Activated CD4-positive, alpha-beta memory T cell treated with anti-CD3 and anti-CD28 coated beads, Interleukin-2, amount 10 ng/mL, durations not matched to agents 7 days and 5 days (primary cell): ENCODE data around the gene UGT2B17. TPM values are rescaled to one million over a fixed set of nuclear protein-coding genes. Genes with fewer than 3 reads are reported as not detected.
"Not testable (repeated sequence)": the region's sequence is repeated elsewhere in the genome, so short reads cannot be mapped to it uniquely, and the experiment has no call there.

Source experiments
- CTCF ChIA-PET: fragments of 350-600 bp; sonication (Branson Sonifier 250); formaldehyde crosslinking; loops from one replicate; lab custom pipeline; 2021; ENCODE audit warnings: antibody characterized with exemption, inconsistent platforms; lab: Charles Lee
- POLR2A ChIA-PET: fragments of 350-600 bp; sonication (Branson Sonifier 250); formaldehyde crosslinking; loops from one replicate; lab custom pipeline; 2021; ENCODE audit warnings: antibody characterized with exemption; lab: Charles Lee
- DNase-seq: peaks from one replicate; pipeline ENCODE4 v3.0.0-alpha.2; 2020
- H3K27ac Mint-ChIP-seq: one replicate; pipeline ENCODE4 v1.8.0; 2021; ENCODE audit warnings: mild to moderate bottlenecking, mixed read lengths
- H3K27me3 Mint-ChIP-seq: one replicate; pipeline ENCODE4 v1.8.0; 2021; ENCODE audit warnings: mixed read lengths
- H3K36me3 Mint-ChIP-seq: one replicate; pipeline ENCODE4 v1.8.0; 2021; ENCODE audit warnings: low read depth, mixed read lengths
- H3K4me1 Mint-ChIP-seq: one replicate; pipeline ENCODE4 v1.8.0; 2021; ENCODE audit warnings: mixed read lengths
- H3K4me3 Mint-ChIP-seq: one replicate; pipeline ENCODE4 v1.8.0; 2021; ENCODE audit warnings: mild to moderate bottlenecking, mixed read lengths
- H3K9me3 Mint-ChIP-seq: one replicate; pipeline ENCODE4 v1.8.0; 2021; ENCODE audit warnings: mixed read lengths
- total RNA-seq, 2 experiments: library from RNA; stranded (reverse); gene quantifications; one replicate each; pipeline ENCODE4 v1.2.3, GENCODE V29; 2021

Gene UGT2B17
- total RNA-seq, 2 experiments from 2014 or later = not detected

DNA sequence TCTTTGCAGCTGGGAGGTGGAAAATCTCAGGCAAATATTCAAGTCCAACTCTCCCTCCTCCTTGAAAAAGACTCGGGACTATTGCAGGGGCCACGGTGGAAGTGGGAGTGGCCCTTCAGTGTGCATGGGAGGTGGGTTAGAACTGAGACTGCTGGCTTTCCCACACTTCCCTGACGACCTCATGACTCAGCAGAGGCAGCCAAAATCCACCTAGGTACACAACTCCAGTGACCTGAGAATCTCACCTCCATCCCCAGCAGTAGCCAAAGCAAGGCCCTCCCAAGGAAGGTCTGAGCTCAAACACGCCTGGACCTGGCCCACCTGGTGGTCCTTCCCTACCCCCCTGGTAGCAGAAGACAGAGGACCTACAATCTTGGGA lies 6.2 kb upstream of the UGT2B17 start:
- Mint-ChIP-seq H3K9me3 (no peaks in the 10 kb centered on the region), H3K4me1 (no peaks in the 10 kb centered on the region), H3K27me3 (no peaks in the 10 kb centered on the region), H3K36me3 (no peaks in the 10 kb centered on the region), H3K4me3 (no peak overlapping the region), H3K27ac (no peak overlapping the region)
- DNase-seq = no peak
- ChIA-PET POLR2A (no interaction called here), CTCF (no interaction called here)

DNA sequence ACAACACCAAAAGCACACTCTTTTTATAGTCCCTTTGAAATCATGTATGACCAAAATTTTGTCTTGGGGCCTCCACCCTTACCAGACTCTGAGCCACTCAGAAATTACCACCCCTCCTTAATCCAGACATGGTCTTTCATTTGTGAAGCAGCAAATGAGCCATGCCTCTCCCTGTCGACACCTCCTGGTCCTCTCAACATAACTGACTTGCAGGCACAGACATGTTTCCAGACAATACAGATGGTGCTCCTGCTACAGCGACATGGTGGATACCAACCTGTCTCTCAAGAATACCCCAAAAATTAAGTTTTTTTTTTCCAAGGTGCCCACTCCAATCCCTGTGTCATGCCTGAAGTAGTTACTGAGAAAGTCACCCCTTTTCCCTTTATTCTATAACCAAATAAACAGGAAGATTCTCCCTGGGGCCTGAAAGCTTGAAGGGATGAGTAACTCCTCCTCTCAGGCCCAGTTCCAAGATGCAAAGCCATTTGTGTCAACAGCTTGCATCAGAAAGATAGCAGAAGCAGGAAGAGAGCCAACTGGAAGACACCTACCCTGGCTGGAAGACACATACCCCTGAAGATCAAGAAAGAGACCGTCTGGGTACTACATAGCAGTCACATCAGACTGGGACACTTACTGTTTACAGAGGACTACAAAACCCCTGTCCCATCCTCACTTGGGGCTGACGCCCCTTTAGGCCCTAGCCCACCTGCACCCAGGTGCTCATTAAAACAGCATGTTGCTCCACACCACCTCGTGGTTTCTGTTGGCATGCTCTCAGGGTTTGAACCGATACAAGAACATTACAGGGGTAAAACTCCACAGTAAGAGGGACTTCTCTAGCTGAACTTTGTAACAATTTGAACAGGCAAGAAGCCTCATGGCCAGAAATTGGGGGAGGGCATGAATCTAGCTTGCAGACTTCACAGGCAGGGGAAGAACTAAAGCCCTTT lies 5.5 kb upstream of the UGT2B17 start:
- no peak overlapping the region for H3K4me3 Mint-ChIP-seq
- CTCF ChIA-PET = no interaction called here
- no peaks in the 10 kb centered on the region for H3K27me3 Mint-ChIP-seq
- no peak overlapping the region for H3K27ac Mint-ChIP-seq
- no peaks in the 10 kb centered on the region for H3K9me3 Mint-ChIP-seq
- no peaks in the 10 kb centered on the region for H3K36me3 Mint-ChIP-seq
- POLR2A ChIA-PET = no interaction called here
- no peak for DNase-seq
- H3K4me1 Mint-ChIP-seq = no peaks in the 10 kb centered on the region

DNA sequence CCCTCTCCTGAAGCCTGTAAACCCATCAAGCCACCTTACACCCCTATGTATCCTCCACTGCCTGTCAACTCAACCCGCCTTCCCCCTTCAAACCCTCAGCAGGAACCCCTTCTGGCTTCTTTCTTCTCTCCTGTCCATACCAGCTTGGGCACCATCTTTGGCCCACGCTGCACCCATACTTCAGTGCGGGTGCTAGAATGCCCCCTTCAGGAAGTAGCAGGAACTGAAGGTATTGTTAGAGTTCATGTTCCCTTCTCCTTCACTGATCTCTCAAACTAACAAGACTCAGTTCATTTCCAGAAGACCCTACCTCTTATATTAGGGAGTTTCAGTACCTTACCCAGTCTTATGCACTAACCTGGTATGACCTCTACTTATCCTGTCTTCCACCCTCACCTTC lies 1.5 kb upstream of the UGT2B17 start:
- ChIA-PET CTCF (no interaction called here), POLR2A (no interaction called here)
- Mint-ChIP-seq H3K4me3 (no peak overlapping the region), H3K4me1 (no peaks in the 10 kb centered on the region), H3K36me3 (no peaks in the 10 kb centered on the region), H3K27ac (no peak overlapping the region), H3K27me3 (no peaks in the 10 kb centered on the region), H3K9me3 (no peaks in the 10 kb centered on the region)
- no peak for DNase-seq

DNA sequence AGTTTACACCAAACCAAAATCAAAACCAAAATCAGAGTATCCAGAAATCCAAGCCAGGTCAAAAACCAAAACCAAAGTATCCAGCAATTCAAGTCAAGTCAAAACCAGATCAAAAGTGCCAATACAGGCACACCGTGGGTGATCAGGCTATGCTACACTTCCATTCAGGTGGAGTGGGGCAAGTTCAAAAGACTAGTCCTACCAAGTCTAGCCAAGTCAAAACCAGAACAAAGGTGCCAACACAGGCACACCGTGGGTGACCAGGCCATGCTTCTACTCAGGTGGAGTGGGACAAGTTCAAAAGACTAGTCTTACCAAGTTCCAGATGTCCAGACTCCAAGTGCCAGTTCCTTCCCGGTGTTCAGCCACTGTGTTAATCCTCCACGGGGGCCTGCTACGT lies 486 bp downstream of the UGT2B17 start:
- H3K27ac Mint-ChIP-seq, DNase-seq, CTCF ChIA-PET, POLR2A ChIA-PET, H3K4me1 Mint-ChIP-seq, H3K36me3 Mint-ChIP-seq, H3K9me3 Mint-ChIP-seq, H3K4me3 Mint-ChIP-seq, H3K27me3 Mint-ChIP-seq: not testable (repeated sequence)

DNA sequence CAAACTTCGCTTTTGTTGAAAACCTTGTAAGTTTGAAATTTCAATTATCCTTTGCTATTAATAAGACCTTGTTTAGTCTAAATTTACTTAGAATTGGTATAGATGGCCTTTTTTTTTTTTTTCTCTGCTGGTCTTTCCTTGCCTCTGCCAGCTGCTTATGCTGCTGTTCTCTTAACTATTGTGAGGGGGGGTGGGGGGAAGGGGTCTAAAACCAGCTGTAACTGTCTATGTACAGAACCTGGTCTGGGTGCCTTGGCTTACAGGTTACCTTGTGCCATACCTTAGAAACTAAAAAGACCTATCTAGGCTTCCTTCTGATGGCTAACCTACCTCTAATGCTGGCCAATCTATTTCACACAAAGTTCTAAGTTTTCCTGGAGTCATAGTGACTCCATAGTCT lies 1.0 kb downstream of the UGT2B17 start:
- H3K27ac Mint-ChIP-seq = no peak overlapping the region
- H3K36me3 Mint-ChIP-seq = no peaks in the 10 kb centered on the region
- H3K27me3 Mint-ChIP-seq = no peaks in the 10 kb centered on the region
- POLR2A ChIA-PET = no interaction called here
- CTCF ChIA-PET = no interaction called here
- no peak overlapping the region for H3K4me3 Mint-ChIP-seq
- H3K4me1 Mint-ChIP-seq = no peaks in the 10 kb centered on the region
- no peak for DNase-seq
- H3K9me3 Mint-ChIP-seq = no peaks in the 10 kb centered on the region

DNA sequence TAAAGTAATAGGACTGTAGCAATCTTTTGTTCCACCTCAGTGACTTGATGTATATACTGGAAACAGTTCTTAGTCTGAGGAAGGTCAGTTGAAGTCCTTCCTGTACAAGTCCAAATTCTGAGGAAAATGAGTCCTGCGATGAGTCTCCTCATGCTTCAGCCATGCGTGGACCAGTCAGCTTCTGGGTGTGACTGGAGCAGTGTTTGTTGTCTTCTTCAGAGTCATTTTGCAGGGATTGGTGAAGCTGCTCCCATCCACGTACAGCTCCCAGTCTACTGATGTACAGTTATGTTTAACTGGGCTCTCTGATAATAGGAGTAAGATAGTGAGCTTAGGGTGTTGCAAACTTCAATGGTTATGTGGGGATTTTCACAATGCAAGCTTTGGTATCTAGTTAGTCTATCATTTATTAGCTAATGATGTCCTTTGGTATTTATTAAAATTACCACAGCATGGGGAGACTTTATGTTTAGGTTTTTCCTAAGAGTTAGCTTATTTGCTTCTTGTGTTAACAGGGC lies 3.4 kb downstream of the UGT2B17 start:
- no peak for DNase-seq
- Mint-ChIP-seq H3K4me3 (no peak overlapping the region), H3K27ac (no peak overlapping the region), H3K36me3 (no peaks in the 10 kb centered on the region), H3K9me3 (no peaks in the 10 kb centered on the region), H3K4me1 (no peaks in the 10 kb centered on the region), H3K27me3 (no peaks in the 10 kb centered on the region)
- POLR2A ChIA-PET = no interaction called here
- CTCF ChIA-PET = no interaction called here

DNA sequence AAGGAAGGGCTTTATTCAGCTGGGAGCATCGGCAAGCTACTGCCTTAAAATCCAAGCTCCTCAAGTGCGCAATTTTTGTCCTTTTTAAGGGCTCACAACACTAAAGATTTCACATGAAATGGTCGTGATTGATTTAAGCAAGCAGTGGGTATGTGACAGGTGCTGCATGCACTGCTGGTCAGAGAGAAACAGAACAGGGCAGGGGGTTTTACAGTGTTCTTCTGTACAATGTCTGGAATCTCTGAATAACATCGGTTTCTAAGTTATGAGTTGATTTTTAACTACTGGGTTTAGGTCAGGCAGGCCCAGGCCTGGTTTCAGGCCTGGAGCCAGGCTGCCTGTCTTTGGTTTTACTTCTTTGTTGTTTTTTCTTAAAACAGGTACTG lies 6.0 kb downstream of the UGT2B17 start:
- Mint-ChIP-seq H3K27ac (no peak overlapping the region), H3K27me3 (no peaks in the 10 kb centered on the region), H3K4me3 (no peak overlapping the region), H3K4me1 (no peaks in the 10 kb centered on the region), H3K36me3 (no peaks in the 10 kb centered on the region), H3K9me3 (no peaks in the 10 kb centered on the region)
- ChIA-PET POLR2A (no interaction called here), CTCF (no interaction called here)
- no peak for DNase-seq

DNA sequence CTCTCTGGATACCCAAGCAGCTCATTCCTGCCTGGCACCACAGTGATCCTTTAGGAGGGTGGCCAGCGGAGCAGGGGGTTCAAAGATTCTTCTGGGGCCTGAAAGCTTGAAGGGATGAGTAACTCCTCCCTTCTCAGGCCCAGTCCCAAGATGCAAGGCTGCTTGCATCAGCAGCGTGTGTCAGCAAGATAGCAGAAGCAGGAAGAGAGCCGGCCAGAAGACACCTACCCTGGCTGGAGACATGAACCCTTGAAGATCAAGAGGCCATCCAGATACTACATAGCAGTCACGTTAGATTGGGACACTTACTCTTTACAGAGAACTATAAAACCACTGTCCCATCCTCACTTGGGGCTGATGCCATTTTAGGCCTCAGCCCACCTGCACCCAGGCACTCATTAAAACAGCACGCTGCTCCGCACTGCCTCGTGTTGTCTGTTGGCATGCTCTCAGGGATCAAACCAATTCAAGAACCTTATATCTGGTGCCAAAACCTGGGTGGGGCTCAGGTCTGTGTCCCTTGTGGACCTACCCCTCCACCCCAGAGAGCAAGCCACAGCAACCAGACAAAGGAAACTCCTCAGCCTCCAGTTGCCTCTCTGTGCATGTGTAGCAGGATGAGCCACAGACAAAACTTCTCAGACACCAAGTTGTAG lies 6.5 kb downstream of the UGT2B17 start:
- H3K27me3 Mint-ChIP-seq = no peaks in the 10 kb centered on the region
- no peak for DNase-seq
- no peak overlapping the region for H3K27ac Mint-ChIP-seq
- CTCF ChIA-PET = no interaction called here
- POLR2A ChIA-PET = no interaction called here
- no peaks in the 10 kb centered on the region for H3K4me1 Mint-ChIP-seq
- H3K9me3 Mint-ChIP-seq = no peaks in the 10 kb centered on the region
- H3K4me3 Mint-ChIP-seq = no peak overlapping the region
- no peaks in the 10 kb centered on the region for H3K36me3 Mint-ChIP-seq

DNA sequence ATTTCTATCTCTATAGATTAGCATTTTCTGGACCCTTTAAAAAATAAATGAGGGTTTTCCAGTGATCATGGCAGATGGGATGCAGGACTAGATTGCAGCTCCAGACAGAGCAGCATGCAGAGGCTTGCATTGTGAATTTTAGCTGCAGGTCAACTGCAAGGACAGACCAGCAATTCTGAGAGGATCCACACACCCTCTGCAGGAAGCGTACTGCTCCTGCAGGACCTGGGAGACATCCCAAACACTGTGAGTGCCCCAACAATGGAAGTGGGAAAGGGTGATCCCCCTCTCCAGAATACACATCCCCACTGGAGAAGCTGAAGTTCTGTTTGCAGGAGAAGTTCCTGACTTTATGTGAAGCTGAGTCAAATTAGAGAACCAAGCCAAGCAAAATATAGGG lies 7.1 kb downstream of the UGT2B17 start:
- POLR2A ChIA-PET, H3K27ac Mint-ChIP-seq, CTCF ChIA-PET, H3K4me1 Mint-ChIP-seq, H3K9me3 Mint-ChIP-seq, H3K27me3 Mint-ChIP-seq, H3K4me3 Mint-ChIP-seq, H3K36me3 Mint-ChIP-seq, DNase-seq: not testable (repeated sequence)

DNA sequence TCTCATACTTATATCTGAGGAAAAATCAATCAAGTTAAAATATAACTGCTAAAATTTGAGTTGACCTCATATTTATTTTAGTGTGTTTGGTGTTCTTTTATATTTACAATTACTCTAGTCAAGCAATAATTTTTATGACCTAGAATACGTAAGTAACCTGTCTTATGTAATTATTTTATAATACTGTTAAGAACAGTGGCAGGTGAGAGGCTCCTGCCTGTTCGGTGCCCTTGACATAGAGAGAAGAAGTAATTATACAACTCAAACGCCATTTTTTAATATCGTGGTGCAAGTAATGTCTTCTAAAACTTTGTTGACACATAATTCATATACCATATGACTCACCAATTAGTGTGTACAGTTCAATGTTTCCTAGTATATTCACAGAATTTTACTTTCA lies 7.6 kb downstream of the UGT2B17 start:
- H3K4me3 Mint-ChIP-seq, H3K36me3 Mint-ChIP-seq, POLR2A ChIA-PET, DNase-seq, H3K27me3 Mint-ChIP-seq, H3K27ac Mint-ChIP-seq, CTCF ChIA-PET, H3K4me1 Mint-ChIP-seq, H3K9me3 Mint-ChIP-seq: not testable (repeated sequence)

DNA sequence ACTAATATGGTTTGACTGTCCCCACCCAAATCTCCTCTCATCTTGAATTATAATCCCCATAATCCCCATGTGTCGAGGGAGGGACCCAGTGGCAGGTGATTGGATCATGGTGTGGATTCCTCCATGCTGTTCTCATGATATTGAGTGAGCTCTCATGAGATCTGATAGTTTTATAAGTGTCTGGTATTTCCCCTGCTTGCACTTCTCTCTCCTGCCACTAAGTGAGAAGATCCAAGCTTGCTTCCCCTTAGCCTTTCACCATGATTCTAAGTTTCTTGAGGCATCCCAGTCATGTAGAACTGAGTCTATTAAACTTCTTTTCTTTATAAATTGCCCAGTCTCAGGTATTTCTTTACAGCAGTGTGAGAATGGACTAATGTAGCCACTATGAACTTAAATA lies 9.8 kb downstream of the UGT2B17 start:
- H3K4me3 Mint-ChIP-seq, H3K27me3 Mint-ChIP-seq, POLR2A ChIA-PET, DNase-seq, CTCF ChIA-PET, H3K27ac Mint-ChIP-seq, H3K36me3 Mint-ChIP-seq, H3K4me1 Mint-ChIP-seq, H3K9me3 Mint-ChIP-seq: not testable (repeated sequence)

DNA sequence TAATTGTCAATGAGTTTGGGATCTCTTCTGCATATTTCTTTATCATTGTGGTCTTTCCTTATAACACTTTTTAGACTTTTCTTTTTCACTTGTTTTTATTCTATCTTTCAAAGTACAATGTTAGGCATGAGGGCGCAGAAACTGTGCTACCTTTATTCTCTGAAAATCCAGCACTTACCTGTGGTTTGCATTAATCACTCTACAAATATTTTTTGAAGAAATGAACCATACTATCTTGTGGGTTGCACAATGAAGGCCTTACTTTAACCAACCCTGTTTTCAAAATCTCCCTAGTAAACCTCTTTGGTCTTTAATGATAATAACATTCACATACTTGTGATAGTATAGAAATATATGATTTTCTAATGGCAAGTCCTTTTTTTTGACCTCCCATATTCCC lies 11.0 kb downstream of the UGT2B17 start:
- H3K27me3 Mint-ChIP-seq, DNase-seq, POLR2A ChIA-PET, H3K27ac Mint-ChIP-seq, H3K4me1 Mint-ChIP-seq, H3K4me3 Mint-ChIP-seq, H3K9me3 Mint-ChIP-seq, H3K36me3 Mint-ChIP-seq, CTCF ChIA-PET: not testable (repeated sequence)

DNA sequence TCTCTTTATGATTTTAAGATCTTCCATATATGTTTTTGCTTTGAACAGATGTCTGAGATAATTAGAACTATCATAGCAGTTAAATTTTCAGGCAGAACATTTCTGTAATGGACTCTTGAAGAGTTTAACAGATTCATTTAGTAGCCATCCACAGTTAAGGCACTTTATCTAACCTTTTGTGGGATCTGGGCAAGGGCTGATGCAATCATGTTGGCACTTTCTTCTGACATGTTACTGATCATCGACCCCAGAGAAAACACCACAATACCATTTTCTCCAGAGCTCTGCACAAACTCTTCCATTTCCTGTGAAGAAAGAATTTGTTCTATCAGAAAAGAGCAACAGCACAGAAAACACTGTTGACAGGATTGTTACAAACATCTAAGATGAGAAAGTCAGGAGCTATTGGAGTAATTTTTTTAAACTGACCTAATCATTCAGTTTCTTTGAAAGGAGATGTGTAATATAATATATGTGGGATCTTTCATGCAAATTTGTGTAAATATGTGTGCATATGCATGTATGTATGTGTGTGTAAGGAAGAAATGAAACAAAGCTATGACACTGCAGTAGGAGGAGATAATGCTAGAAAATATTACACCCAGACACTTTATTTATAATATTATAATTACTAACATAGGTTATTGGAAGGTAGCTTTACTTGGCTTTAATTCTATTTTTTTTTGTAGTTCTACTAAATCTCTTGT lies 15.6 kb downstream of the UGT2B17 start:
- H3K4me1 Mint-ChIP-seq, POLR2A ChIA-PET, CTCF ChIA-PET, H3K27ac Mint-ChIP-seq, H3K9me3 Mint-ChIP-seq, H3K4me3 Mint-ChIP-seq, H3K36me3 Mint-ChIP-seq, DNase-seq, H3K27me3 Mint-ChIP-seq: not testable (repeated sequence)
